ENCODE results near the gene PCDH9. TPM values are rescaled to one million over a fixed set of nuclear protein-coding genes. Genes with fewer than 3 reads are reported as not detected.
A peak's percentile ranks its signal among the peaks of the same experiment; 100 is the strongest.

PCDH9 gene
- total and polyA plus RNA-seq, 4 experiments from 2014 or later: 0.08 to 0.18 (median 0.14) TPM

- Histone ChIP-seq H3K9me3 (ENCODE audit: control insufficient read depth in 1 of 2, low read length in 2 of 2) (no peaks in the 10 kb centered on the region), H3K4me1 (ENCODE audit: insufficient read depth, low read length) (no peaks in the 10 kb centered on the region), H3K4me3 (ENCODE audit: low read length in 2 of 2) (no peak overlapping the region), H3K27ac (ENCODE audit: low read depth, low read length) (no peak overlapping the region), H3K27me3 (ENCODE audit: insufficient read depth, low read length) (no peaks in the 10 kb centered on the region), H3K36me3 (ENCODE audit: insufficient read depth, low read length) (no peaks in the 10 kb centered on the region)
- H3K27me3 Mint-ChIP-seq: no peaks in the 10 kb centered on the region
- H3K9me3 Mint-ChIP-seq: peaks cover 0 to 2% (median 0%) of the 10 kb centered on the region in 8 donors
- POLR2A ChIA-PET (ENCODE audit: partially characterized antibody): no interaction called here
- peaks cover 0 to 1% (median 0%) of the 10 kb centered on the region in 4 donors for H3K4me1 Mint-ChIP-seq
- no peak overlapping the region for H3K4me3 Mint-ChIP-seq
- H3K36me3 Mint-ChIP-seq: no peaks in the 10 kb centered on the region
- H3K27ac Mint-ChIP-seq: no peak overlapping the region
- CTCF ChIA-PET (ENCODE audit: partially characterized antibody): no interaction called here
- intact Hi-C loops (cut with micrococcal nuclease): no loop called here
- DNase-seq: no peak
Measured at GRCh38 chr13:67137044-67137735, 92.9 kb downstream of the PCDH9 start.

DNA sequence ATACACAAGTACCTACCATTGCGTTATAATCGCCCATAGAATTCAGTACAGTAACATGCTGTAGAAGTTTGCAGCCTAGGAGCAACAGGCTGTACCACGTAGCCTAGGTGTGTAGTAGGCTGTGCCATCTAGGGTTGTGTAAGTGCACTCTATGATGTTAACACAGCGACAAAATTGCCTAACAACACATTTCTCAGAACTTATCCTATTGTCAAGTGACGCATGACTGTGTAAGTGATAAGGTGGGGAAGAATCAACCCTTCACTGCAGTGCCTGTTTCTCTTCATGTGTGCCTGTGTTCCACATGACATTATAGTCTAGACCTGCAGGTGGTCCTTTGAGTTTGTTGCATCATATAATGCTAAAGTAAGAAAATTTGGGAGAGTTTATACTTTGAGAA, 94.0 kb downstream of the PCDH9 start:
- intact Hi-C loops (cut with micrococcal nuclease): no loop called here
- no peak for DNase-seq
- peaks cover 0 to 2% (median 0%) of the 10 kb centered on the region in 8 donors for H3K9me3 Mint-ChIP-seq

GRCh38 chr13:67135356-67135755, 94.8 kb downstream of the PCDH9 start:
- intact Hi-C loops (cut with micrococcal nuclease): no loop called here
- H3K36me3 Mint-ChIP-seq: no peaks in the 10 kb centered on the region
- H3K4me3 ChIP-seq (ENCODE audit: low read length in 2 of 2): no peak overlapping the region
- H3K4me1 ChIP-seq (ENCODE audit: insufficient read depth, low read length): no peaks in the 10 kb centered on the region
- no peaks in the 10 kb centered on the region for H3K27me3 Mint-ChIP-seq
- no peak overlapping the region for H3K27ac Mint-ChIP-seq
- H3K27ac ChIP-seq (ENCODE audit: low read depth, low read length): no peak overlapping the region
- H3K9me3 Mint-ChIP-seq: peaks cover 0 to 2% (median 0%) of the 10 kb centered on the region in 8 donors
- ChIA-PET CTCF (ENCODE audit: partially characterized antibody) (no interaction called here), POLR2A (ENCODE audit: partially characterized antibody) (no interaction called here)
- no peaks in the 10 kb centered on the region for H3K27me3 ChIP-seq (ENCODE audit: insufficient read depth, low read length)
- H3K4me1 Mint-ChIP-seq: peaks cover 0 to 1% (median 0%) of the 10 kb centered on the region in 4 donors
- DNase-seq: no peak
- H3K4me3 Mint-ChIP-seq: no peak overlapping the region
- H3K36me3 ChIP-seq (ENCODE audit: insufficient read depth, low read length): no peaks in the 10 kb centered on the region
- H3K9me3 ChIP-seq (ENCODE audit: control insufficient read depth in 1 of 2, low read length in 2 of 2): no peaks in the 10 kb centered on the region

More for the DNA sequence above, 94.0 kb downstream of the PCDH9 start:
- H3K4me1 ChIP-seq (ENCODE audit: insufficient read depth, low read length): no peaks in the 10 kb centered on the region
- Mint-ChIP-seq H3K27me3 (no peaks in the 10 kb centered on the region), H3K4me3 (no peak overlapping the region), H3K36me3 (no peaks in the 10 kb centered on the region), H3K27ac (no peak overlapping the region), H3K4me1 (peaks cover 0 to 1% (median 0%) of the 10 kb centered on the region in 4 donors)
- CTCF ChIA-PET (ENCODE audit: partially characterized antibody): no interaction called here
- no peak overlapping the region for H3K27ac ChIP-seq (ENCODE audit: low read depth, low read length)
- H3K27me3 ChIP-seq (ENCODE audit: insufficient read depth, low read length): no peaks in the 10 kb centered on the region
- H3K36me3 ChIP-seq (ENCODE audit: insufficient read depth, low read length): no peaks in the 10 kb centered on the region
- POLR2A ChIA-PET (ENCODE audit: partially characterized antibody): no interaction called here
- no peak overlapping the region for H3K4me3 ChIP-seq (ENCODE audit: low read length in 2 of 2)
- no peaks in the 10 kb centered on the region for H3K9me3 ChIP-seq (ENCODE audit: control insufficient read depth in 1 of 2, low read length in 2 of 2)

- peak in 1 of 5 donors; percentile 22 for DNase-seq
- peaks cover 0 to 1% (median 0%) of the 10 kb centered on the region in 4 donors for H3K4me1 Mint-ChIP-seq
- H3K27me3 ChIP-seq (ENCODE audit: insufficient read depth, low read length): no peaks in the 10 kb centered on the region
- H3K27me3 Mint-ChIP-seq: no peaks in the 10 kb centered on the region
- H3K4me3 ChIP-seq (ENCODE audit: low read length in 2 of 2): no peak overlapping the region
- no peak overlapping the region for H3K27ac ChIP-seq (ENCODE audit: low read depth, low read length)
- intact Hi-C loops (cut with micrococcal nuclease): no loop called here
- H3K36me3 Mint-ChIP-seq: no peaks in the 10 kb centered on the region
- CTCF ChIA-PET (ENCODE audit: partially characterized antibody): no interaction called here
- no peaks in the 10 kb centered on the region for H3K4me1 ChIP-seq (ENCODE audit: insufficient read depth, low read length)
- no peaks in the 10 kb centered on the region for H3K9me3 ChIP-seq (ENCODE audit: control insufficient read depth in 1 of 2, low read length in 2 of 2)
- POLR2A ChIA-PET (ENCODE audit: partially characterized antibody): no interaction called here
- H3K9me3 Mint-ChIP-seq: peaks cover 0 to 2% (median 0%) of the 10 kb centered on the region in 8 donors
- peak overlapping the region in 2 of 8 donors; percentile 35 to 36 for H3K4me3 Mint-ChIP-seq
- no peak overlapping the region for H3K27ac Mint-ChIP-seq
- H3K36me3 ChIP-seq (ENCODE audit: insufficient read depth, low read length): no peaks in the 10 kb centered on the region
Measured at GRCh38 chr13:67134417-67135129, 95.6 kb downstream of the PCDH9 start.

DNA sequence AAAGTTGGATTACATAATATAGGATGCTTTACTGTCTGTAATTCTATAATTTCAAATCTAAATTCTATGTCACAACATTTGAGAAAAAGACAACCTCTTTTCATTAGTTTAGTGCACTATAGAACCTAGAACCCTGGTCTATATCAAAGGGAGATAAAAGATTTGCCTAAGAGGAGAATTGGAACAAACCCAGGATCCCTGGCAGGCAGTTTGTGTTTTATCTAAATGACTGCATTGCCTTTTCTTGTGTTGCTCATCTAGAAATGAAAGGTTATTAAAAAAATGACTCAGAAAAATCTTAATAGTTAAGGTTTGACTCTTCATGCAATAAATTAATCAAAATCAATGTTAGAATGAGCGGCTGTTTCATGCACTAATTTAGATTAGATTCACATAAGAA, 96.7 kb downstream of the PCDH9 start:
- peaks cover 0 to 2% (median 0%) of the 10 kb centered on the region in 8 donors for H3K9me3 Mint-ChIP-seq

GRCh38 chr13:67131393-67131792, 98.7 kb downstream of the PCDH9 start:
- no peaks in the 10 kb centered on the region for H3K36me3 Mint-ChIP-seq
- POLR2A ChIA-PET (ENCODE audit: partially characterized antibody): no interaction called here
- no peak overlapping the region for H3K27ac ChIP-seq (ENCODE audit: low read depth, low read length)
- intact Hi-C loops (cut with micrococcal nuclease): no loop called here
- H3K4me3 ChIP-seq (ENCODE audit: low read length in 2 of 2): no peak overlapping the region
- H3K4me1 Mint-ChIP-seq: peaks cover 0 to 1% (median 0%) of the 10 kb centered on the region in 4 donors
- H3K27me3 ChIP-seq (ENCODE audit: insufficient read depth, low read length): no peaks in the 10 kb centered on the region
- DNase-seq: no peak
- peaks cover 0 to 2% (median 0%) of the 10 kb centered on the region in 8 donors for H3K9me3 Mint-ChIP-seq
- no peaks in the 10 kb centered on the region for H3K4me1 ChIP-seq (ENCODE audit: insufficient read depth, low read length)
- no peak overlapping the region for H3K4me3 Mint-ChIP-seq
- H3K27ac Mint-ChIP-seq: no peak overlapping the region
- H3K9me3 ChIP-seq (ENCODE audit: control insufficient read depth in 1 of 2, low read length in 2 of 2): no peaks in the 10 kb centered on the region
- H3K27me3 Mint-ChIP-seq: no peaks in the 10 kb centered on the region
- H3K36me3 ChIP-seq (ENCODE audit: insufficient read depth, low read length): no peaks in the 10 kb centered on the region
- CTCF ChIA-PET (ENCODE audit: partially characterized antibody): no interaction called here

More for the DNA sequence above, 96.7 kb downstream of the PCDH9 start:
- H3K4me3 Mint-ChIP-seq: no peak overlapping the region
- Histone ChIP-seq H3K4me3 (ENCODE audit: low read length in 2 of 2) (no peak overlapping the region), H3K27me3 (ENCODE audit: insufficient read depth, low read length) (no peaks in the 10 kb centered on the region), H3K9me3 (ENCODE audit: control insufficient read depth in 1 of 2, low read length in 2 of 2) (no peaks in the 10 kb centered on the region), H3K27ac (ENCODE audit: low read depth, low read length) (no peak overlapping the region), H3K4me1 (ENCODE audit: insufficient read depth, low read length) (no peaks in the 10 kb centered on the region), H3K36me3 (ENCODE audit: insufficient read depth, low read length) (no peaks in the 10 kb centered on the region)
- CTCF ChIA-PET (ENCODE audit: partially characterized antibody): no interaction called here
- intact Hi-C loops (cut with micrococcal nuclease): no loop called here
- no peak overlapping the region for H3K27ac Mint-ChIP-seq
- no peak for DNase-seq
- POLR2A ChIA-PET (ENCODE audit: partially characterized antibody): no interaction called here
- H3K36me3 Mint-ChIP-seq: no peaks in the 10 kb centered on the region
- H3K27me3 Mint-ChIP-seq: no peaks in the 10 kb centered on the region
- peaks cover 0 to 1% (median 0%) of the 10 kb centered on the region in 4 donors for H3K4me1 Mint-ChIP-seq

- POLR2A ChIA-PET (ENCODE audit: partially characterized antibody): no interaction called here
- CTCF ChIA-PET (ENCODE audit: partially characterized antibody): no interaction called here
Measured at GRCh38 chr13:67130444-67130843, 99.7 kb downstream of the PCDH9 start.

More at GRCh38 chr13:67130444-67130843, 99.7 kb downstream of the PCDH9 start:
- H3K4me1 ChIP-seq (ENCODE audit: insufficient read depth, low read length): no peaks in the 10 kb centered on the region
- H3K9me3 ChIP-seq (ENCODE audit: control insufficient read depth in 1 of 2, low read length in 2 of 2): no peaks in the 10 kb centered on the region
- intact Hi-C loops (cut with micrococcal nuclease): no loop called here
- Mint-ChIP-seq H3K27ac (no peak overlapping the region), H3K9me3 (peaks cover 0 to 2% (median 0%) of the 10 kb centered on the region in 8 donors), H3K36me3 (no peaks in the 10 kb centered on the region), H3K4me1 (peaks cover 0 to 1% (median 0%) of the 10 kb centered on the region in 4 donors), H3K27me3 (no peaks in the 10 kb centered on the region), H3K4me3 (no peak overlapping the region)
- H3K36me3 ChIP-seq (ENCODE audit: insufficient read depth, low read length): no peaks in the 10 kb centered on the region
- H3K27ac ChIP-seq (ENCODE audit: low read depth, low read length): no peak overlapping the region
- no peak overlapping the region for H3K4me3 ChIP-seq (ENCODE audit: low read length in 2 of 2)
- DNase-seq: no peak
- H3K27me3 ChIP-seq (ENCODE audit: insufficient read depth, low read length): no peaks in the 10 kb centered on the region

All from CD4-positive, alpha-beta memory T cell (primary cell).